Astrocyte of the cerebellum (primary cell): Measurements from ENCODE around the gene LMAN2L.

Experiments used
- DNase-seq: peaks from one replicate; pipeline ENCODE4 v3.0.0-alpha.2; 2011; ENCODE audit warnings: low read depth
- H3K4me3 ChIP-seq: 2 replicates; pipeline ENCODE4 v1.5.1; 2011; ENCODE audit warnings: mild to moderate bottlenecking, low read depth, low read length, moderate library complexity
- CTCF ChIP-seq: IDR thresholded peaks from 2 replicates; pipeline ENCODE4 v1.5.1; 2012; ENCODE audit warnings: low read length, low read depth, moderate library complexity, mild to moderate bottlenecking; ENCODE audit errors: missing control alignments
- in situ Hi-C: cut with HindIII; loops from 2 replicates; pipeline ENCODE4 v1.10.0; 2017; ENCODE audit warnings: low sequenced_read_pairs

LMAN2L gene

DNA sequence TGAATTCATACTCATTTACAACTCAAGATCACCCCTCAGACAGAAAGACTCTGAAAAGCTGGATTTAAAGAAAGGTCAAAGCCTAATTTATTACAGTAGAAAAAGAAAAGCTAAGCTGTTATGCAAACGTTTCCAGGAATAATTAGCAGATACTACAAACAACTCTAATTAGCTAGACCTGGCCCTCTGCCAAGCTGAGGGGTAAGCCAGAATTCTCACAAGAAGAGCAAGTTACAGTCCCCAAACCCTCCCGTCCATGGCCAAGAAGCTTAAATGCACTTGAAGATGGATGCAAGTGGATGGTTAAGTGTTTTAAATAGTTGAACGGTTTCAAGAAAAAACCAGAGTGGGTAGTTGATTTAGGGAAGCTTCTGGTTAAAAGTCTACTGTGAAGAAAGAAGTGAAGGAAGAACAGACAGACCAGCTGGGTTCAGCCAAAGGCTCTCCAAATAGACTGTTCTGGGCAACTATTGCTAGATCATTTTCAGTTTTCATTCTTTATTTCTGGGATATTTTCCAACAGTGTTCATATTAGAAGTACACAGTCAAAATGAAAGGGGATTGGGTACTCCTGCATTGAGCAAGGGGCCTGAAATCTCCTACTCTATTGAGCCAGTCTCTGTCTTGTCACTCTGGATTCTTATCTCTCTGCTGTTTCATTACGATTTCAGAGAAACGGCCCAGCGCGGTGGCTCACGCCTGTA lies 4.8 kb downstream of the LMAN2L start:
- TF ChIP-seq CTCF = no peak
- no peak overlapping the region for H3K4me3 ChIP-seq
- DNase-seq = no peak
- in situ Hi-C loops = no loop called here

- DNase-seq = no peak
- in situ Hi-C loops = no loop called here
- H3K4me3 ChIP-seq = no peak overlapping the region
- TF ChIP-seq CTCF = no peak
These were observed 5.9 kb downstream of the LMAN2L start for GRCh38 chr2:96733931-96734330.

GRCh38 chr2:96730212-96730611 lies 9.7 kb downstream of the LMAN2L start:
- H3K4me3 ChIP-seq = no peak overlapping the region
- TF ChIP-seq CTCF = no peak
- DNase-seq = no peak
- in situ Hi-C loops = no loop called here

- no peak overlapping the region for H3K4me3 ChIP-seq
- no peak for DNase-seq
- in situ Hi-C loops = no loop called here
- TF ChIP-seq CTCF = no peak
These were observed 10.1 kb downstream of the LMAN2L start for GRCh38 chr2:96729748-96730147.

DNA sequence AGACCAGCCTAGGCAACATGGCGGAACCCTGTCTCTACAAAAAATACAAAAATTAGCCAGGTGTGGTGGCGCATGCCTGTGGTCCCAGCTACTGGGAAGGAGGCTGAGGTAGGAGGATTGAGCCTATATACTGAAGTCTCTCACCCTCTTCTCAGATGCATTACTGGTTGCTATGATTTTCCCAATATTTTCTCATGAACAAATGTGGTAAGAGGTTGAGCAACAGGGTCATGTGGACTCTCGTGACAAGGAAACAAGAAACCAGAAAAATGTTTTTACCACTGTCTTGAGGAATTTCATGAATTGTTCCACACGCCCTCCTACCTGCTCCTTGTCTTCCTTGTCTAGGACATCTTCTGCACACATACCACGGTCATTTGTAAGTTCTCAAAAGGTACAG lies 12.4 kb downstream of the LMAN2L start:
- H3K4me3 ChIP-seq = no peak overlapping the region
- TF ChIP-seq CTCF = no peak
- DNase-seq = no peak
- in situ Hi-C loops = no loop called here

- in situ Hi-C loops = no loop called here
- no peak for TF ChIP-seq CTCF
- no peak overlapping the region for H3K4me3 ChIP-seq
These were observed 13.7 kb downstream of the LMAN2L start for GRCh38 chr2:96726131-96726530.

More at GRCh38 chr2:96726131-96726530, 13.7 kb downstream of the LMAN2L start:
- DNase-seq = no peak
